ENCODE results near the gene YIPF6. TPM values are rescaled to one million over a fixed set of nuclear protein-coding genes. Genes with fewer than 3 reads are reported as not detected.

YIPF6 gene
- total RNA-seq, 4 donors from 2014 or later, result 12.6 to 33.2 (median 24.9) TPM

DNA sequence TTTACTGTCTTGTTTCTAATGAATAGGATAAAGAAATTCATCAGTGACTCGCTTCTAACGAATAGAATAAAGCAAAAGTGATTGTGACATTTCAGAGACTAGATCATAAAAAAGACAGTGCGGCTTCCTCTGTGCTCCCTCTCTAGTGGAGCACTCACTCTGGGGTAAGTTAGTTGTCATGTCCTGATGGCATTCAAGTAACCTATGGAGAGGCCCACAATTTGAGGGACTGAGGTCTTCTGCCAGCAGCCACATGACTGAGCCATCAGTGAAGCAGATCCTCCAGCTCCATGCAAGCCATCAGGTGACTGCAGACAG, 72.4 kb downstream of the YIPF6 start:
- WGBS, 2 donors, result 79 to 92% methylated on average over 3 of the region's 3 CpGs
- no peak overlapping the region for H3K4me3 ChIP-seq (ENCODE audit: low read depth, poor library complexity, severe bottlenecking)
- intact Hi-C loops (cut with DNase I; ENCODE audit: low total_unique reads), result no loop called here
- DNase-seq (ENCODE audit: low spot score in 2 of 2), result no peak
- TF ChIP-seq, protein P1, sequence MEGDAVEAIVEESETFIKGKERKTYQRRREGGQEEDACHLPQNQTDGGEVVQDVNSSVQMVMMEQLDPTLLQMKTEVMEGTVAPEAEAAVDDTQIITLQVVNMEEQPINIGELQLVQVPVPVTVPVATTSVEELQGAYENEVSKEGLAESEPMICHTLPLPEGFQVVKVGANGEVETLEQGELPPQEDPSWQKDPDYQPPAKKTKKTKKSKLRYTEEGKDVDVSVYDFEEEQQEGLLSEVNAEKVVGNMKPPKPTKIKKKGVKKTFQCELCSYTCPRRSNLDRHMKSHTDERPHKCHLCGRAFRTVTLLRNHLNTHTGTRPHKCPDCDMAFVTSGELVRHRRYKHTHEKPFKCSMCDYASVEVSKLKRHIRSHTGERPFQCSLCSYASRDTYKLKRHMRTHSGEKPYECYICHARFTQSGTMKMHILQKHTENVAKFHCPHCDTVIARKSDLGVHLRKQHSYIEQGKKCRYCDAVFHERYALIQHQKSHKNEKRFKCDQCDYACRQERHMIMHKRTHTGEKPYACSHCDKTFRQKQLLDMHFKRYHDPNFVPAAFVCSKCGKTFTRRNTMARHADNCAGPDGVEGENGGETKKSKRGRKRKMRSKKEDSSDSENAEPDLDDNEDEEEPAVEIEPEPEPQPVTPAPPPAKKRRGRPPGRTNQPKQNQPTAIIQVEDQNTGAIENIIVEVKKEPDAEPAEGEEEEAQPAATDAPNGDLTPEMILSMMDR (IDR thresholded peaks at IDR 0.05), result no peak
- TF ChIP-seq POLR2A (IDR thresholded peaks at IDR 0.05), result no peak

DNA sequence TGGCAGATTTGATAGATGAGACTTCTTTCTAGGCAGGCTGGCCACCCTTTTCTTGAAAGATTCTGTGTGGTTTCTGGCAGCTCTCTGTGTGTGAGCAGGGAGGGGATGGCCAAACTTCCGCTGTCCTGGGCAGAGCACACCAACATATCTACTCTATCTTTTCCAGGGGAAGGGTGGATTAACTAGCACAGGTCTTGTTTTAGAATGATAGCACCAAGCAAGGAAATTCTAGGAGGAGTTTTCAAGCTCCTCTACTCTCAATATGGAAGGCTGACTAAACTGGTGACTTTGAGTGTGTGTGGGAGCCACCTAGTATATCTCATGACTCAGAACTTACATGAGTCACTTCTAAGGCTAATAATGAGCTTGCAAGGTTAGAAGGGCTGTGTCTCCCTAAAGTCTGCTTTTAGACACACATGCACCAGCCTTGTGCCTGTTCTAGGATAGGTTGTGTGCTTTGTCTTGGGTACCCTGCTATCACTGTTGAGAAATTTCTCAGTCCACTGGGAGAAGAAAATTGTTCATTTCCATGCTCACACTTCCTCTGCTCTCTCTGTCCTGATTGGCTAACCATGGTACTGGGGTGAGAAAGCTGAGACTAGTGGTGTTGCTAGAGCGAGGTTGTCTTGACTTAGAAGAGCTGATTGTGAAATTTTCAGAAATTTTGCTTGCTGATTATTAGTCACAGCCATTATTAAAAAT, 72.9 kb downstream of the YIPF6 start:
- no peak for DNase-seq (ENCODE audit: low spot score in 2 of 2)
- intact Hi-C loops (cut with DNase I; ENCODE audit: low total_unique reads), result no loop called here

DNA sequence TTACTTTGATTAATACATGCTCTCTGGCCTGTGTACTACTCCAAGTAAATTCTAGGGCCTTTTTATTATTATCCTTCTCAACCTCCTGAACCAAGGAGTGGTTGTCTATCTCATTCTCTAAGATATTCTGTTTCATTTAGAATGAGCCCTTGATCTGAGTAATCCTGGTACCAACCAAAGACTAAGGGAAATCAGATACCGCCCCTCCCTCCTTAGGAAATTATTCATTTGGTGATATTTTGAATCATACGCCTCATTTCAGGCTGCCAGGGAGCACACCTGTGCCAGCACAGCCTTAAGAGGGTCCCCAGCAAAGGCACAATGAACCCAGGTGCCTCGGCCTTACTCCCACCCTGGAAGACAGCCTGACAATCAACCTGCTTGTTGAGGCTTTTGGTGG, 75.4 kb downstream of the YIPF6 start:
- no peak for TF ChIP-seq POLR2A (IDR thresholded peaks at IDR 0.05)
- TF ChIP-seq, protein P1 (IDR thresholded peaks at IDR 0.05), result no peak
- intact Hi-C loops (cut with DNase I; ENCODE audit: low total_unique reads), result loop anchor here (2.0 kb wide), 1 partner anchor 19 kb away; no protein-coding TSS in a partner anchor
- 70 to 89% methylated on average over 3 of the region's 3 CpGs for WGBS, 2 donors
- no peak overlapping the region for H3K4me3 ChIP-seq (ENCODE audit: low read depth, poor library complexity, severe bottlenecking)
- no peak for DNase-seq (ENCODE audit: low spot score in 2 of 2)

More for the DNA sequence above, 72.9 kb downstream of the YIPF6 start:
- H3K4me3 ChIP-seq (ENCODE audit: low read depth, poor library complexity, severe bottlenecking), result no peak overlapping the region
- TF ChIP-seq, protein P1 (IDR thresholded peaks at IDR 0.05), result no peak
- TF ChIP-seq POLR2A (IDR thresholded peaks at IDR 0.05), result no peak
- WGBS, 2 donors, result 67 to 91% methylated on average over 2 of the region's 2 CpGs

DNA sequence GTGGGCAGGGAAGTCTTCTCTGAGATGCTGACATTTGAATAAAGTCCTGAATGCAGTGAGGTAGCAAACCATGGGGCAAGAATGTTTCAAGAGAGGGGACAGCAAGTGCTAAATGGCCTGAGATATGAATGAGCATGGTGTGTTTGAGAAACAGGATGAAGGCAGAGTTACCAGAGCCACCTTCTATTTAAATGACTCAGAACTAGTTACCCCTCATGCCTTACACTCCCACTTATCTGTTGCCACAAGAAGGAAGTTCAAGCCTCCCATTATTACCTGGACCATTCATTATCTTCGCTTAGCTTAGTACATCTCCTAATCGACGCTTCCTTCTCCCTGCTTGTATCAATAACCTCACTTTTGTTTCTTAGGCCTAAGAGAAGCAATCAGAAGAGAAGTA, 81.0 kb downstream of the YIPF6 start:
- DNase-seq (ENCODE audit: low spot score in 2 of 2), result no peak
- H3K4me3 ChIP-seq (ENCODE audit: low read depth, poor library complexity, severe bottlenecking), result no peak overlapping the region
- WGBS, 2 donors, result 89 to 93% methylated on average over 3 of the region's 3 CpGs
- intact Hi-C loops (cut with DNase I; ENCODE audit: low total_unique reads), result no loop called here
- TF ChIP-seq POLR2A (IDR thresholded peaks at IDR 0.05), result no peak
- TF ChIP-seq, protein P1 (IDR thresholded peaks at IDR 0.05), result no peak

DNA sequence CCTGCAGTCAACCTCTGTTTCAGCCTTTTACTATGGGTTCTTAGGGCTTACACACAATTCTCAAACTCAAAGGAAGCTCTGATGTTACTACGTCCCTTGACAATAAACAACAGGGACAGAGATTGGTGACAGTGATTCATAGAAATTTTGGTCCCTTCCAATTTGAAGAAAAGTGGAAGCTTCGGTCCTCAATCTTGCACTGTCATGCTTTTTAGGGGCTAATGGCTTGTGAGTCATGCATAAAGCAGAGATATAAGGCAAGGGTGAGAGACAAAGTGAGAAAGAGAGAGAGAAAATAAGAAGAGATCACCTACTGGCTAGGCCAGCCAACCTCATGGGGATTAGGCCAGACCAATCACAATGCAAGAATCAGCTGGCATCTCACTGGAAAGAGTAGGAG, 85.4 kb downstream of the YIPF6 start:
- TF ChIP-seq, protein P1 (IDR thresholded peaks at IDR 0.05), result no peak
- no peak for TF ChIP-seq POLR2A (IDR thresholded peaks at IDR 0.05)
- DNase-seq (ENCODE audit: low spot score in 2 of 2), result no peak
- H3K4me3 ChIP-seq (ENCODE audit: low read depth, poor library complexity, severe bottlenecking), result no peak overlapping the region
- intact Hi-C loops (cut with DNase I; ENCODE audit: low total_unique reads), result no loop called here
- 76 to 78% methylated on average over 2 of the region's 2 CpGs for WGBS, 2 donors

Other genes starting within 250 kb of the YIPF6 start
- 10 to 100 TPM in 1 of 4 donors, 1 to 10 TPM in 3; 4.9 to 20.1 (median 8.1) TPM for gene OPHN1, start 65.6 kb upstream of the YIPF6 start, total RNA-seq
- gene STARD8, start 148.6 kb downstream of the YIPF6 start, total RNA-seq, result 1 to 10 TPM; 1.4 to 6.0 (median 2.5) TPM